ENCODE results near the gene EIF5A. TPM values are rescaled to one million over a fixed set of nuclear protein-coding genes. Genes with fewer than 3 reads are reported as not detected.

The EIF5A gene
- total RNA-seq, 1 experiment from 2014 or later, result 1,140 TPM

GRCh38 chr17:7259555-7259889, 47.9 kb upstream of the EIF5A start:
- Histone ChIP-seq H4K20me1 (ENCODE audit: low read length) (peaks cover 14% of the 10 kb centered on the region; the same call in 1 of the 2 replicates), H3K4me2 (ENCODE audit: low read length) (peak overlapping the region; percentile 50), H3K27ac (ENCODE audit: low read length) (no peak overlapping the region), H3K4me1 (ENCODE audit: insufficient read depth, low read length) (peaks cover 27% of the 10 kb centered on the region), H3K36me3 (ENCODE audit: low read depth, low read length) (peaks cover 7% of the 10 kb centered on the region; the same call in 1 of the 2 replicates), H3K9ac (ENCODE audit: low read length) (no peak overlapping the region), H3K9me2 (replicated peaks; ENCODE audit: low read length) (no peaks in the 10 kb centered on the region), H3K27me3 (ENCODE audit: low read length) (no peaks in the 10 kb centered on the region), H2AFZ (ENCODE audit: low read length) (no peak overlapping the region), H3F3A (ENCODE audit: low read length, unreplicated experiment) (no peaks in the 10 kb centered on the region), H3K9me3 (ENCODE audit: low read length) (no peaks in the 10 kb centered on the region), H3K79me2 (ENCODE audit: low read length) (peaks cover 55% of the 10 kb centered on the region), H3K4me3 (ENCODE audit: low read length) (no peak overlapping the region)
- CTCF ChIA-PET, result no interaction called here
- BruUV-seq (replicated peaks), result no TSS peak
- intact Hi-C loops (cut with micrococcal nuclease), result no loop called here
- ATAC-seq (no peak), DNase-seq (no peak)
- POLR2A ChIA-PET (ENCODE audit: unreplicated experiment), result no interaction called here
- no peak for TF ChIP-seq EZH2phosphoT487 (IDR thresholded peaks at IDR 0.05; ENCODE audit: borderline replicate concordance, low read length)
- no peak for TF ChIP-seq EZH2 (IDR thresholded peaks at IDR 0.05; ENCODE audit: low read length, unreplicated experiment)
- TF ChIP-seq CTCF (conservative IDR thresholded peaks at IDR 0.05; ENCODE audit: low read depth, low read length), result no peak

- no peaks in the 10 kb centered on the region for H3K27me3 ChIP-seq (ENCODE audit: low read length)
- H3K9me3 ChIP-seq (ENCODE audit: low read length), result no peaks in the 10 kb centered on the region
- peak overlapping the region; percentile 97 for H3K4me3 ChIP-seq (ENCODE audit: low read length)
- ATAC-seq (no peak), DNase-seq (no peak)
- peaks cover 27% of the 10 kb centered on the region for H3K4me1 ChIP-seq (ENCODE audit: insufficient read depth, low read length)
- H3K9ac ChIP-seq (ENCODE audit: low read length), result peak overlapping the region; percentile 93; the same call in 1 of the 2 replicates
- ChIA-PET CTCF (no interaction called here), POLR2A (ENCODE audit: unreplicated experiment) (no interaction called here)
- no TSS peak for BruUV-seq (replicated peaks)
- H3K27ac ChIP-seq (ENCODE audit: low read length), result peak overlapping the region; percentile 83; the same call in 1 of the 2 replicates
- H3K79me2 ChIP-seq (ENCODE audit: low read length), result peaks cover 50% of the 10 kb centered on the region
- H3K4me2 ChIP-seq (ENCODE audit: low read length), result peak overlapping the region; percentile 96
- H4K20me1 ChIP-seq (ENCODE audit: low read length), result peaks cover 14% of the 10 kb centered on the region; the same call in 1 of the 2 replicates
- H2AFZ ChIP-seq (ENCODE audit: low read length), result no peak overlapping the region
- no peaks in the 10 kb centered on the region for H3F3A ChIP-seq (ENCODE audit: low read length, unreplicated experiment)
- intact Hi-C loops (cut with micrococcal nuclease), result loop anchor here (5.0 kb wide), 1 partner anchor 222 kb away; the partner anchor contains the start of genes POLR2A and SLC35G6
- no peaks in the 10 kb centered on the region for H3K9me2 ChIP-seq (replicated peaks; ENCODE audit: low read length)
- peaks cover 4% of the 10 kb centered on the region; the same call in 1 of the 2 replicates for H3K36me3 ChIP-seq (ENCODE audit: low read depth, low read length)
- no peak for TF ChIP-seq EZH2 (IDR thresholded peaks at IDR 0.05; ENCODE audit: low read length, unreplicated experiment)
These were observed 47.3 kb upstream of the EIF5A start for GRCh38 chr17:7260151-7260550.

- Histone ChIP-seq H3K9me2 (replicated peaks; ENCODE audit: low read length) (no peaks in the 10 kb centered on the region), H3K4me1 (ENCODE audit: insufficient read depth, low read length) (peaks cover 27% of the 10 kb centered on the region), H3K27ac (ENCODE audit: low read length) (peak overlapping the region; percentile 83), H3F3A (ENCODE audit: low read length, unreplicated experiment) (no peaks in the 10 kb centered on the region), H3K9me3 (ENCODE audit: low read length) (no peaks in the 10 kb centered on the region), H3K79me2 (ENCODE audit: low read length) (peaks cover 48% of the 10 kb centered on the region), H4K20me1 (ENCODE audit: low read length) (peaks cover 14% of the 10 kb centered on the region; the same call in 1 of the 2 replicates), H3K9ac (ENCODE audit: low read length) (peak overlapping the region; percentile 93), H3K4me3 (ENCODE audit: low read length) (peak overlapping the region; percentile 97), H2AFZ (ENCODE audit: low read length) (no peak overlapping the region), H3K4me2 (ENCODE audit: low read length) (peak overlapping the region; percentile 96), H3K36me3 (ENCODE audit: low read depth, low read length) (peaks cover 4% of the 10 kb centered on the region; the same call in 1 of the 2 replicates), H3K27me3 (ENCODE audit: low read length) (no peaks in the 10 kb centered on the region)
- ATAC-seq (peak; percentile 39), DNase-seq (peak; percentile 70)
- no TSS peak for BruUV-seq (replicated peaks)
- ChIA-PET CTCF (interaction anchor here (0.6 kb wide), 1 partner anchor 40 kb away, joined by 3 read pairs; no protein-coding TSS in a partner anchor), POLR2A (ENCODE audit: unreplicated experiment) (no interaction called here)
- TF ChIP-seq CTCF (conservative IDR thresholded peaks at IDR 0.05; ENCODE audit: low read depth, low read length) (no peak), EZH2 (IDR thresholded peaks at IDR 0.05; ENCODE audit: low read length, unreplicated experiment) (no peak), EZH2phosphoT487 (IDR thresholded peaks at IDR 0.05; ENCODE audit: borderline replicate concordance, low read length) (no peak)
- intact Hi-C loops (cut with micrococcal nuclease), result loop anchor here (5.0 kb wide), 1 partner anchor 221 kb away; the partner anchor contains the start of genes POLR2A and SLC35G6
These were observed 46.6 kb upstream of the EIF5A start for GRCh38 chr17:7260651-7261378.
